GM12875 (cell line): ENCODE data around the gene P2RY12.

Source experiments
- H3K4me3 ChIP-seq: one replicate; pipeline ENCODE4 v1.5.1; 2011; ENCODE audit warnings: low read depth, low read length, control low read depth
- TF ChIP-seq, protein P1 (sequence below): IDR thresholded peaks from 2 replicates; pipeline ENCODE4 v1.5.1; 2011; ENCODE audit warnings: low read depth, mild to moderate bottlenecking, control low read depth, inconsistent platforms, low read length, moderate library complexity, borderline replicate concordance; ENCODE audit not compliant: insufficient read depth

Gene P2RY12

DNA sequence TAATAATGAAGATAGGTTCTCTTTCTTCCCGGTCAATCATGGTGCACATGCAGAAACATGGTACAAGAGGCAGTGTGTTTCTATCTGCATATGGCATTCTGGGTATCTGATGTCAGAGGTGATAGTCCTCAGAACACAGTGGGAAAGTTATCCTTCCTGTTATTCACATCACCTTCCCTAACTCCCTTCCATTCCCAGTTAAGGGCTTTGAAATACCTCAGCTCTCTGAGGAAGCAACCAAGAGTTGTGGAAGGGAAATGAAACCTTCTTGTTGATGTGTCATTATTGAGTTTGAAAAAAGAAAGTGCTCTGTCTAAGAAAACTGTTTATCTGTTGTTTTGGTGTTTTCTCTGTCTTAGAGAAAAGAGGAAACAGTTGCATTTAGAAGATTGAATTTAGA lies 33.3 kb downstream of the P2RY12 start:
- no peak overlapping the region for H3K4me3 ChIP-seq
- TF ChIP-seq, protein P1, sequence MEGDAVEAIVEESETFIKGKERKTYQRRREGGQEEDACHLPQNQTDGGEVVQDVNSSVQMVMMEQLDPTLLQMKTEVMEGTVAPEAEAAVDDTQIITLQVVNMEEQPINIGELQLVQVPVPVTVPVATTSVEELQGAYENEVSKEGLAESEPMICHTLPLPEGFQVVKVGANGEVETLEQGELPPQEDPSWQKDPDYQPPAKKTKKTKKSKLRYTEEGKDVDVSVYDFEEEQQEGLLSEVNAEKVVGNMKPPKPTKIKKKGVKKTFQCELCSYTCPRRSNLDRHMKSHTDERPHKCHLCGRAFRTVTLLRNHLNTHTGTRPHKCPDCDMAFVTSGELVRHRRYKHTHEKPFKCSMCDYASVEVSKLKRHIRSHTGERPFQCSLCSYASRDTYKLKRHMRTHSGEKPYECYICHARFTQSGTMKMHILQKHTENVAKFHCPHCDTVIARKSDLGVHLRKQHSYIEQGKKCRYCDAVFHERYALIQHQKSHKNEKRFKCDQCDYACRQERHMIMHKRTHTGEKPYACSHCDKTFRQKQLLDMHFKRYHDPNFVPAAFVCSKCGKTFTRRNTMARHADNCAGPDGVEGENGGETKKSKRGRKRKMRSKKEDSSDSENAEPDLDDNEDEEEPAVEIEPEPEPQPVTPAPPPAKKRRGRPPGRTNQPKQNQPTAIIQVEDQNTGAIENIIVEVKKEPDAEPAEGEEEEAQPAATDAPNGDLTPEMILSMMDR = no peak

GRCh38 chr3:151350656-151351055 lies 33.9 kb downstream of the P2RY12 start:
- TF ChIP-seq, protein P1 = no peak
- no peak overlapping the region for H3K4me3 ChIP-seq

- TF ChIP-seq, protein P1 = no peak
Observed at GRCh38 chr3:151347432-151347831, 37.1 kb downstream of the P2RY12 start.

DNA sequence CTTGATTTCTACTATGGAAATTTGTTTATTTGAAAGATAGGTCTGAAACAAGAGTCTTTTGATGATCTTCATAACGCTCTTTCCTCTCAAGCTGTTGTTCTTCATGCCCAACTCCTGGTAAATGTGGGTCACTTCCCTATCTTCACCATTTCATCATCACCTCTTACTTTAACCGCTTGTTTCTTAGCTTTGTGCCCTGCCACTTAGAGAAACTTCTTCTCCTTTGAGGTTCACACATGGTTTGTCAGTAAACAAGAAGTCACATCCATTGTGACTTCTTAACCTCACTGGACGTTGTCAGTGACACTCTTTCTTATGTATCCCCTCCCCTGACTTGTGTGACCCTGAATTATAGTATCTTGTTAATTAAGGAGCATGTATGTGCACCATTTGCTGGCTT lies 38.3 kb downstream of the P2RY12 start:
- TF ChIP-seq, protein P1 = no peak
- no peak overlapping the region for H3K4me3 ChIP-seq

More at GRCh38 chr3:151347432-151347831, 37.1 kb downstream of the P2RY12 start:
- no peak overlapping the region for H3K4me3 ChIP-seq

GRCh38 chr3:151345859-151346258 lies 38.7 kb downstream of the P2RY12 start:
- TF ChIP-seq, protein P1 = no peak
- no peak overlapping the region for H3K4me3 ChIP-seq

DNA sequence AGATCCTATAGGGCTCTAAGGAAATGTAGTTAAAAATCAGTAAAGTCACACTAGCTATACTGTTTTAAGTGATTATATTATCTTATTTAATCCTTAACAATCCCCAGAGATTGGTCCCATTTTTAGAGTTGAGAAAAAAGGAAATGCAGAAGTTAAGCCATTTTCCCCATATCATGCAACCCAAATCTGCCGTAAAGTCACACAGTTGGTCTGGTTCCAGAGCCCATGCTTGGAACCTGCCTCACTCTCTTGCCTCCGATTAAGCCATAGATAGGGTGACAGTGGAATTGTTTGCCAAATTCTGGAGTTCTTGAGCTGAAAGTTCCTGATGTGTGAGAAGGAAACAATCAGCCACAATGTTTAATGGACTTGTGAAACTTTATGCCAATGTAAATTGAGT lies 52.9 kb downstream of the P2RY12 start:
- no peak overlapping the region for H3K4me3 ChIP-seq
- TF ChIP-seq, protein P1 = no peak

- TF ChIP-seq, protein P1 = no peak
- no peak overlapping the region for H3K4me3 ChIP-seq
Observed at GRCh38 chr3:151330899-151331298, 53.7 kb downstream of the P2RY12 start.
